ENCODE data around the gene ZNF732. TPM values are rescaled to one million over a fixed set of nuclear protein-coding genes. Genes with fewer than 3 reads are reported as not detected.
"Not testable (repeated sequence)": the region's sequence is repeated elsewhere in the genome, so short reads cannot be mapped to it uniquely, and the experiment has no call there.

Gene ZNF732
- total and polyA plus RNA-seq, 7 donors = 0.12 to 0.36 TPM; not detected in 5

DNA sequence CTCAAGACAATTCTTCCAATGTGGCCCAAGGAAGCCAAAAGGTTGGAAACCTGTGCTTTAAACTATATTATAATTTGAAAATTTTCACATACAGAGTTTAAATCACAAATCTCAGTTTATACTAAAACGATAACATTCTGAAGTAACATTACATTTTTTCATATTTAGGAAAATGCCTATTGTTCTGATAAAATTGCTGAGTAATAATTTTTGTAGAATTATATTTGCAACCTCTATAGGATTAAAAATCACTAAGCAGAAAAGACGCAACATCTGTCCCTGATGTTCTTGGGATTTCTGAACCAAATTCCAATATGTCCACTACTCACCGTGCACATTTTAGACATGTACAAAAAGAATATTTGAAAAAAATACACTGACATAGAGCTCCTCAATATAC lies 10.5 kb downstream of the ZNF732 start:
- Histone ChIP-seq H3K36me3 (no peaks in the 10 kb centered on the region), H3K4me3 (no peak overlapping the region), H3K27me3 (no peaks in the 10 kb centered on the region), H3K9me3 (peaks cover 0 to 11% (median 4%) of the 10 kb centered on the region in 4 donors), H3K4me1 (no peaks in the 10 kb centered on the region), H3K27ac (no peak overlapping the region)
- DNase-seq = no peak
- intact Hi-C loops (cut with DNase I) = no loop called here
- TF ChIP-seq, protein P1, sequence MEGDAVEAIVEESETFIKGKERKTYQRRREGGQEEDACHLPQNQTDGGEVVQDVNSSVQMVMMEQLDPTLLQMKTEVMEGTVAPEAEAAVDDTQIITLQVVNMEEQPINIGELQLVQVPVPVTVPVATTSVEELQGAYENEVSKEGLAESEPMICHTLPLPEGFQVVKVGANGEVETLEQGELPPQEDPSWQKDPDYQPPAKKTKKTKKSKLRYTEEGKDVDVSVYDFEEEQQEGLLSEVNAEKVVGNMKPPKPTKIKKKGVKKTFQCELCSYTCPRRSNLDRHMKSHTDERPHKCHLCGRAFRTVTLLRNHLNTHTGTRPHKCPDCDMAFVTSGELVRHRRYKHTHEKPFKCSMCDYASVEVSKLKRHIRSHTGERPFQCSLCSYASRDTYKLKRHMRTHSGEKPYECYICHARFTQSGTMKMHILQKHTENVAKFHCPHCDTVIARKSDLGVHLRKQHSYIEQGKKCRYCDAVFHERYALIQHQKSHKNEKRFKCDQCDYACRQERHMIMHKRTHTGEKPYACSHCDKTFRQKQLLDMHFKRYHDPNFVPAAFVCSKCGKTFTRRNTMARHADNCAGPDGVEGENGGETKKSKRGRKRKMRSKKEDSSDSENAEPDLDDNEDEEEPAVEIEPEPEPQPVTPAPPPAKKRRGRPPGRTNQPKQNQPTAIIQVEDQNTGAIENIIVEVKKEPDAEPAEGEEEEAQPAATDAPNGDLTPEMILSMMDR (IDR thresholded peaks at IDR 0.05) = no peak
- no peak for TF ChIP-seq POLR2A (IDR thresholded peaks at IDR 0.05)
- no peak for TF ChIP-seq EP300 (IDR thresholded peaks at IDR 0.05)
- TF ChIP-seq POLR2AphosphoS5 (IDR thresholded peaks at IDR 0.05) = no peak
- WGBS, 2 donors = 95 to 96% methylated on average over 3 of the region's 3 CpGs

DNA sequence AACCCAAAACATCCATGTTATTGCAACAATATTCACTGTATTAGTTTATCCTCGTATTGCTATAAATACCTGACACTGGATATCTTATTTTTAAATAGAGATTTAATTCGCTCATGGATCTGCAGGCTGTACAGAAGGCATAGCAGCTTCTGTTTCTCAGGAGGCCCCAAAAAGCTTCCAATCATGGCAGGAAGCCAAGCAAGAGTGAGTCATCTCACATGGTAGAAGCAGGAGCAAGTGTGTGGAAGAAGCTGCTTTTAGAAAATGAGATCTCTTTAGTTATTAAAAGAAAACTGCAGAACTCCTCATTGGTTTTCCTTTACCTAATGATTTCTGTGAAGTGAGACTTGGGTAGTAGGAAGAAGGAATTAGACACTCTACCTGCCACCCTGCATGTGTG lies 16.4 kb downstream of the ZNF732 start:
- intact Hi-C loops (cut with DNase I) = no loop called here
- DNase-seq = no peak
- TF ChIP-seq POLR2AphosphoS5 (IDR thresholded peaks at IDR 0.05) (no peak), EP300 (IDR thresholded peaks at IDR 0.05) (no peak), POLR2A (IDR thresholded peaks at IDR 0.05) (no peak)
- TF ChIP-seq, protein P1 (IDR thresholded peaks at IDR 0.05) = no peak
- H3K9me3 ChIP-seq = peaks cover 0 to 12% (median 5%) of the 10 kb centered on the region in 4 donors
- no peak overlapping the region for H3K4me3 ChIP-seq
- no peaks in the 10 kb centered on the region for H3K27me3 ChIP-seq
- 84 to 89% methylated on average over 2 of the region's 2 CpGs for WGBS, 2 donors
- H3K36me3 ChIP-seq = no peaks in the 10 kb centered on the region
- H3K4me1 ChIP-seq = no peaks in the 10 kb centered on the region
- no peak overlapping the region for H3K27ac ChIP-seq

DNA sequence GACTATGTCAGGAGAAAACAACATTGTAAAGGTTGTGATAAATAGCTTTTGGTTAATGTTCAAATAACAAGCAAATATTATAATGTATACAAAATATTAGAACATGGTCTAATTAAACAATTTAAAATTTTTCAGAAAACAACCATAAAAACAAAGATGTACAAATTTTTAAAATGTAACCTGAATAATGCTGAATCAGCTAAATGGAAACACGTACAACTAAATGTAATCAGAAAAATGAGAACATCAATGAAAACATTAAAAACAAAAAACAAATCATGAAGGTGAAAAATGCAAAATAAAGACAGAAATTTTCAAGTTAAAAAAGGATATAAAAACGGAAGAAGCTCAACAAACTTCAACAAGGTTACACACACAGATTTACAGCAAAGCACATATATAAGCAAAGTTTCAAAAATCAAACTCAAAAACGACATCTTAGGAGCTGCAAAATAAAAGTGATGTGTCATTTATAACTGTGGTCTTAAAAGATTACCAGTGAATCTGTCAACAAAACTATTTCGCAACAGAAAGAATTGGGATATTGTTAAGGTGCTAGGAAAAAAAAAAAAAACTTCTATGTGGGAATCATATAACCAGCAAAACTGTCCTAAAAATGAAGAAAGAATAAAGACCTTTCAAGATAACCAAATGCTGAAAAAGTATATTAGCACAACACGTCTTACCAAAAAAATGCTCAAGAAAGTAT lies 31.8 kb downstream of the ZNF732 start:
- Histone ChIP-seq H3K4me3 (no peak overlapping the region), H3K27ac (no peak overlapping the region), H3K4me1 (no peaks in the 10 kb centered on the region), H3K36me3 (peaks cover 0 to 34% (median 7%) of the 10 kb centered on the region in 4 donors), H3K9me3 (peaks cover 24 to 75% (median 51%) of the 10 kb centered on the region in 4 donors), H3K27me3 (no peaks in the 10 kb centered on the region)
- intact Hi-C loops (cut with DNase I) = no loop called here
- 87 to 94% methylated on average over 5 of the region's 5 CpGs for WGBS, 2 donors
- no peak for DNase-seq
- TF ChIP-seq, protein P1 (IDR thresholded peaks at IDR 0.05) = no peak
- TF ChIP-seq POLR2AphosphoS5 (IDR thresholded peaks at IDR 0.05) (no peak), EP300 (IDR thresholded peaks at IDR 0.05) (no peak), POLR2A (IDR thresholded peaks at IDR 0.05) (no peak)

DNA sequence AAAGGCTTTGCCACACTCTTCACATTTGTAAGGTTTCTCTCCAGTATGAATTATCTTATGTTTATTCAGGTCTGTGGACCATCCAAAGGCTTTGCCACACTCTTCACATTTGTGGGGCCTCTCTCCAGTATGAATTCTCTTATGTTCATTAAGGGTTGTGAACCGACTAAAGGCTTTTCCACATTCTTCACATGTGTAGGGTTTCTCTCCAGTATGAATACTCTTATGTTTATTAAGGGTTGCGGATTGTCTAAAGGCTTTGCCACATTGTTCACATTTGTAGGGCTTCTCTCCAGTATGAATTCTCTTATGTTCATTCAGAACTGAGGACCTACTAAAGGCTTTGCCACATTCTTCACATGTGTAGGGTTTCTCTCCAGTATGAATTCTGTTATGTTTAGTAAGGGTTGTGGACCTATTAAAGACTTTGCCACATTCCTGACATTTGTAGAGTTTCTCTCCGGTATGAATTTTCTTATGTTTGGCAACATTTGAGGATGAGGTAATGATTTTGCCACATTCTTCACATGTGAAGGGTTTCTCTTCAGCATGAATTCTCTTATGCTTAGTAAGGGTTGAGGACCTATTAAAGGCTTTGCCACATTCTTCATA lies 33.7 kb downstream of the ZNF732 start:
- TF ChIP-seq EP300 (IDR thresholded peaks at IDR 0.05) (no peak), POLR2A (IDR thresholded peaks at IDR 0.05) (no peak), POLR2AphosphoS5 (IDR thresholded peaks at IDR 0.05) (no peak)
- TF ChIP-seq, protein P1 (IDR thresholded peaks at IDR 0.05) = no peak
- Histone ChIP-seq H3K27me3 (no peaks in the 10 kb centered on the region), H3K4me1 (no peaks in the 10 kb centered on the region), H3K36me3 (peaks cover 0 to 34% (median 7%) of the 10 kb centered on the region in 4 donors), H3K27ac (no peak overlapping the region), H3K9me3 (peaks cover 28 to 80% (median 57%) of the 10 kb centered on the region in 4 donors), H3K4me3 (no peak overlapping the region)
- intact Hi-C loops (cut with DNase I) = no loop called here
- DNase-seq = no peak
- WGBS, 2 donors = 94 to 99% methylated on average over 3 of the region's 3 CpGs

DNA sequence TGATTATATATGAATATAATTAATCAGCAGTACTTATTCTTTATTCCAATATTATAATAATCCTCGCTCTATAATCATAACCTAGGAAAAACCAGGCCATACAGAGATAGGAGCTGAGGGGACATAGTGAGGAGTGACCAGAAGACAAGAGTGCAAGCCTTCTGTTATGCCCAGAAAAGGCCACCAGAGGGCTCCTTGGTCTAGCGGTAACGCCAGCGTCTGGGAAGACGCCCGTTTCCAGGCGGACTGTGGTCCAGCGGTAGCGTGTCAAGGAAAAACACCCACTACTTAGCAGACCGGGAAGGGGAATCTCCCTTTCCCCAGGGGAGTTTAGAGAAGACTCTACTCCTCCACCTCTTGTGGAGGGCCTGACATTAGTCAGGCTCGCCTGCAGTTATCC lies 46.0 kb downstream of the ZNF732 start:
- H3K27me3 ChIP-seq; H3K4me1 ChIP-seq; DNase-seq; H3K4me3 ChIP-seq; intact Hi-C loops (cut with DNase I); H3K27ac ChIP-seq: not testable (repeated sequence)
- Histone ChIP-seq H3K9me3 (peaks cover 0 to 66% (median 55%) of the 10 kb centered on the region in 4 donors), H3K36me3 (peaks cover 0 to 17% (median 0%) of the 10 kb centered on the region in 4 donors)
- WGBS, 2 donors = 73 to 80% methylated on average over 11 of the region's 11 CpGs
